HG03457 (cell line): ENCODE results near the gene CCN2.
"Not testable (repeated sequence)": the region's sequence is repeated elsewhere in the genome, so short reads cannot be mapped to it uniquely, and the experiment has no call there.

Source experiments
- ATAC-seq: cut with Tn5 transposase; IDR thresholded peaks from one replicate; pipeline ENCODE4 v1.9.1; 2021; ENCODE audit warnings: moderate number of reproducible peaks; ENCODE audit not compliant: unreplicated experiment

The CCN2 gene

GRCh38 chr6:131946404-131946991, 4.7 kb downstream of the CCN2 start:
- ATAC-seq, result no peak

GRCh38 chr6:131945971-131946370, 5.2 kb downstream of the CCN2 start:
- ATAC-seq, result no peak

- ATAC-seq, result no peak
Observed at GRCh38 chr6:131937703-131938631, 13.2 kb downstream of the CCN2 start.

GRCh38 chr6:131937226-131937625, 13.9 kb downstream of the CCN2 start:
- no peak for ATAC-seq

GRCh38 chr6:131936156-131936555, 15.0 kb downstream of the CCN2 start:
- ATAC-seq, result no peak

GRCh38 chr6:131931063-131931750, 20.0 kb downstream of the CCN2 start:
- ATAC-seq, result no peak

- no peak for ATAC-seq
Observed at GRCh38 chr6:131929976-131930375, 21.2 kb downstream of the CCN2 start.

GRCh38 chr6:131929264-131929663, 21.9 kb downstream of the CCN2 start:
- ATAC-seq, result no peak

GRCh38 chr6:131924881-131925474, 26.2 kb downstream of the CCN2 start:
- no peak for ATAC-seq

- no peak for ATAC-seq
Observed at GRCh38 chr6:131923356-131923755, 27.8 kb downstream of the CCN2 start.

- ATAC-seq, result no peak
Observed at GRCh38 chr6:131920656-131921055, 30.5 kb downstream of the CCN2 start.

GRCh38 chr6:131918650-131919355, 32.4 kb downstream of the CCN2 start:
- no peak for ATAC-seq

GRCh38 chr6:131917763-131918649, 33.2 kb downstream of the CCN2 start:
- no peak for ATAC-seq

GRCh38 chr6:131917318-131917717, 33.9 kb downstream of the CCN2 start:
- ATAC-seq, result no peak

GRCh38 chr6:131916847-131917246, 34.3 kb downstream of the CCN2 start:
- no peak for ATAC-seq

- not testable (repeated sequence) for ATAC-seq
Observed at GRCh38 chr6:131916091-131916796, 34.9 kb downstream of the CCN2 start.

- no peak for ATAC-seq
Observed at GRCh38 chr6:131914967-131915751, 36.0 kb downstream of the CCN2 start.

GRCh38 chr6:131914234-131914633, 36.9 kb downstream of the CCN2 start:
- no peak for ATAC-seq
